ENCODE results near the gene TRAPPC3.

TRAPPC3 gene

DNA sequence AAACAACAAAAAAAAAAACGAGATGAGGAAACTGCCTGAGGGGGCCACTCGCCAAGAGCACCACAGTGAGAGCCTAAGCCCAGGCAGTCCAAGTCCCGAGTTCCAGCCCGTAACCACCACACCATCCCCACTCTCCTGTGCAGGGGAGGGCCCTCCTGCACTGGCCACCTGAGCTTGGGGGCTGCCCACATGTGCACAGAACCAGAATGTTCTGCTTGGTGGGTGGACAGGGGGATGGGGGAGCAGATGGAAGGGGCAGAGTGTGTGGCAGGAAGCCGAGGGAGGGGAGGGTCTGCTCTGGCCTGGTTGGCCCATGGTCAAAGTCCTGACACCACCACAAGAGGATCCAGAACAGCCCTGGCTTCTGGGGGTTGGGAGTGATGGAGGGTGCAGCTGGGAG lies 43.0 kb downstream of the TRAPPC3 start:
- DNase-seq = no peak

DNA sequence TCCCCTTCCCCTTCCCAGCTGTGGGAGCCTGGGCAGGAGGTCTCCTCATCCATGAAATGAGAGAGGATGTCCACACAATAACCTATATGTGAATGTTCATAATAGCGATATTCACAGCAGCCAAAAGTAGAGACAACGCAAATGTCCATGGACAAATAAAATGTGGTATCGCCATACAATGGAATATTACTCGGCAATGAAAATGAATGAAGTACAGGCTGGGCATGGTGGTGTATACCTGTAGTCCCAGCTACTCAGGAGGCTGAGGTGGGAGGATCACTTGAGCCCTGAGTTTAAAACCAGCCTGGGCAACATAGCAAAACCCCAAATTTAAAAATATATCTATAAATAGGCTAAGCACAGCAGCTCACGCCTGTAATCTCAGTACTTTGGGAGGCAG lies 47.7 kb downstream of the TRAPPC3 start:
- DNase-seq = no peak

DNA sequence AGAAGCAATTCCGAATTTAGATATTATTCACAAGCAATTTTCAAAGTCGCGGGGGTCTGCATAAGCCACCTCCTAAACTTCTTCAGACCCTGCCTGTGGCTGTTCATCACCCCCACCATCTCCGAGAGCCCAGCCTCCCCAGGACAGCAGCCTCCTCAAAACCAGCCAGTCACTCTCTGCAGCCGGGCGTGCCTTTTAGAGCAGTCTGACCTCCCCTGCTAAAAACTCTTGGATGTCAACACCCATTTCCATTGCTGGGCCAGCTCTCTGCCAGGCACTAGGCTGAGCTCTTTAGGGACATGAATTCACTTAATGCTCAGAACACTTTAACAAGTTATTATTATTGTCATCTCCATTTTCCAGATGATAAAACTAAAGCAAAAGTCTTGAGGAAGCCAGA lies 48.9 kb downstream of the TRAPPC3 start:
- DNase-seq = no peak

DNA sequence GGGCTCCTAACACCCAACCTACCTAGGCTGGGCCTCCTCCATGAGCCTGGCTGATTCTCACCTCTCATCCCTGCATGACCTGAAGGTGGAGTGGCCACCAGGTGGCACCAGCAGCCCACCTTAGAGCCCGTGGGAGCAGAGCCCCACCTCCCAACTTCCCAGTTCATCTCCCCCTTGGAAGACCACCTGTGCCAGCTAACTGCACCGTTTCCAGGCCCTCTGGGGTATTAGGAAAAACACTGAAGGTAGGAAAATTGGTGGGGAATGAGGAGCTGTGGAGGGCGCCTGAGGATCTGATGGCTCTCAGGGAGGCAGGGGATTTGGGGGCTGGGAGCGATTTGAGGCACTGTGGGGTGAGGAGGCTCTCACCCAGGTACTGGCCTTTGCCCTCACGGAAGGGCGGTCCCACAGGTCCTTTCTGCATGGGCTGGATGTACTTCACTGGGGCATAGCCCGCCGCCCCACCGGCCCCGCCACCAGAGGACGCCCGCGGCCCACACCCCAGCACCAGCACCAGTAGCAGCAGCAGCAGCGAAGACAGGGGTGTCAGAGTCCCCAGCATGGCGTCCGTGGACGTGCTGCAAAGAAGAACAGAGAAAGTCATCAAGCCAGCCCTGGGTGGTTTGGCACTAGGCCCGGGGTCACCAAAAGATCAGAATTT lies 49.5 kb downstream of the TRAPPC3 start:
- DNase-seq = peak in 51 of 58 donors; percentile 8 to 78 (median 37)

DNA sequence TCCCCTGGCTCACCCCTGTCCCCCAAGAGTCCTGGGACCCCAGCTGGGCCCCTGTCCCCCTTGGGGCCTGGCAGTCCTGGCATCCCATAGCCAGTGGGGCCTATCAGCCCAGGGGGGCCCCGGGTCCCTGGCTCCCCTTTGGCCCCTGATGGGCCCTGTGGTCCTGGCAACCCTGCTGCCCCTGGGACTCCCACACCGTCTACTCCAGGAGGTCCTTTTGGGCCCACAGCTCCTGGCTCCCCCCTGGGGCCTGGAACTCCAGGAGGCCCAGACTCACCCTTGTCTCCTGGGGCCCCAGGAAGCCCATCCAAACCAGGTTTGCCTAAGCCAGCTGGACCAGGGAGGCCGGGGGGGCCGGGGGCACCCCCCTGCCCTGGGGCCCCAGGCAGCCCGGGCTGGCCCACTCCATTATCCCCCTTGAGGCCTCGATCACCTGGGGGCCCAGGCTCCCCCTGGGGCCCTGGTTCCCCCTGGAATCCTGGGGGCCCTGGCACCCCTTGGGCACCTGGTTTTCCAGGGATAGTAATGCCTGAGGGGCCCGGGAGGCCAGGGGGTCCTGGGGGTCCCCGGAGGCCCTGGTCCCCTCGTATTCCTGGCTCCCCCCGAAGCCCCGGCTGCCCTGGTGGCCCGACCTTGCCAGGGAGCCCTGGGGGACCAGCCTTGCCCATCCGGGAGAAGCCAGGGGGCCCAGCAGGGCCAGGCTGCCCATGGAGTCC lies 50.5 kb downstream of the TRAPPC3 start:
- no peak for DNase-seq

DNA sequence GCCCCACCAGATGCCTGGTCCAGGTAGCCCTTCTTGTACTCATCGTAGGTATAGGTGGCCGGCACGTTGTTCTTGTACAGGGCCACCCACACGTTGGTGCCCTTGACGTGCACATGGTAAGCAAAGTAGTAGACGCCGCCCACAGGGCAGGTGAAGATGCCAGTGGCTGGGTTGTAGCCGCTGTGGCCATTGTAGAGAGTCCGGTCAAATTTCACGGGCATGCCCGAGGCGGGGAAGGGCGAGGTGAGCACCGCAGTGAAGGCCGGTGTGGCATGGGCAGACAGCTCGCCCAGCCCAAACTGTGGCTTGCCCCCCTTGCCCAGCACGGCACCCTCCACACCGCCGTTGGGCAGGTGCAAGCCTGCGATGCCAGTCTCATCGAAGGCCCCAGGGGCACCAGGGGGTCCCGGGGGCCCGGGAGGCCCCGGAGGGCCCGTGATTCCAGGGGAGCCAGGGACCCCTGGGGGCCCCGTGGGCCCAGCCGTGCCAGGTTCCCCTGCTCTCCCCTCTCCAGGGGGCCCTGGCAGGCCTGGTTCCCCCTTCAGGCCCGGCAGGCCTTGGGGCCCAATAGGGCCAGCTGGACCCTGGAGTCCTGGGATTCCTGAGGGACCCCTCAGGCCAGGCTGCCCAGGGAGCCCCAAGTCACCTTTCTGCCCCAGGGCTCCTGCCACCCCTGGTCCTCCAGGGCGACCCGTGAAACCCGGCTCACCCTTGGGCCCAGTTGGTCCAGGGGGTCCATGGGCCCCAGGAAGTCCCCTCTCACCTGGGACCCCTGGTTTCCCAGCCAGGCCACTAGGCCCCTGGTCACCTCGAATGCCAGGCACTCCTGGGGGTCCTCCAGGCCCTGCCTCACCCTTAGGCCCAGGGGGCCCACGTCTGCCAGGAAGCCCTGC lies 51.3 kb downstream of the TRAPPC3 start:
- DNase-seq = no peak

DNA sequence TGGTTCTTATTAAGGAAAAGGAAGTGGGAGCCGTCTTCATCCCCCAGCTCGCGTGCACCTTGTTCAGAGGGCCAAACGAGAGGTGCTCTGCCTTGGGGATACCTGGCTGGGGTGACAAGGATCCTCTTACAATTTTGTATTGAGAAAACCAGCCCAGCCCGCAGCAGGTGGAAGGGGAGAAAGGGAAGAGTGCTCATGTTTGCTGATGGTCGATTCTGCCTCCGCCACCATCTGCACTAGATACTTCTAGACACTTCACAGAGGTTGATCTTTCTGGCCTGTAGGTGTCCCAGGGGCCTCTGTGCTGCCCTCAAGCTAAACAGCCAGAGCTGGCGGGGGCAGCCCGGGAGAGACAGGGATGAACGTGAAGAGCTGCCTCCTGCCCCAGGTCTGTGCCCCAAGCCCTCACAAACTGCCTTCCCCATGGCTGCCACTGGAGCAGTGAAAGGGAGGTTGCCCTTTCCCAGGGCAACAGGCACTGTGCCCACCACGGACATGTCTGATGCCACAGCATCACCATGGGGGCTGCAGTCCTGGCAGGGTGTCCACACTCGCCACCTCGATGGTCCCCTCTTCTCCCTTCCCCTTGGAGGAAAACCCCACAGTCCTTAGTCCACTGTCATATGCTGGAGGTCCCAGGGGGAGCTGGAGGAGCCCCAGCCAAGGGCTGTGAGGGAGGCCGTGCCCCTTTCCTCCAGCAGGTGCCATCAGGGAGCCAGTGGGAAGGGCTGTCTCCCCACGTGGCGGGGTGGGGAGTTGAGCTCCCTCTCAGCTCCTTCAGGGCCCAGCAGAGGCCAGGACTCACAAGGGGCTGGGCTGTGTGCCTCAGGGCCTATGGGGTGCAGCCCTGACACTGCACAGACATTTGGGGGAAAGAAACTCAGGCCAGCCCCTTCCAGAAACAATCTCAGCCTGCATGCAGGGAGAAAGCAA lies 52.5 kb downstream of the TRAPPC3 start:
- DNase-seq = no peak

DNA sequence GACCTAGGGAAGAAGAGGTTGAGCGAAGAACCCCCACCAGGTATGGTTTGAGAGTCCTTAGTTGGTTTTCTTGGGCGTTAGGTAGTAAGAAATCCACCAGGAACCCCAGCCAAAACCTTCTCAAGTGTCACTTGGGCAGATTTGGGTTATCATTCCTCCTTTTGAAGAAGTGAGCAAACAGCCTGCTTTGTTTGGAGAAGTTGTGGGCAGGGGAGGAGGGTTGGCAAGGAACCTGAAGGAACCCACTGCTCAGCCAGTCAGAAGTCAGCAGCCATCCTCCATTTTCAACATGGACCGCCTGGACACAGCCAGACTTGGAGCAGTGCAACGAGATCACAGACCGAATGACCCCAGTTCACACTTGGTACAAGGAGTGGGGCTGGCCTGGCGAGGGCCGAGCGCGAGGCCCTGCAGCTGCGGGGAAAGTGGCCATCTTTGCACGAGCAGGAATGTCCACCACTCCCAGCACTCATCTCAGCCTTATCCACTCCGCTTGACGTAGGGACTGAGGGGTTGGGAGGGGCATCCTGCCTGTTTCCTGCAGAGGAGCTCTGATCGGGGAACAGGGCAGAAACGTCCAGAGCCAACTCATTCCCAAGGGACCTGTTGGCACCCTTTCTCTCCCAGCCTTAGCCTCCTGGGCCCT lies 53.4 kb downstream of the TRAPPC3 start:
- no peak for DNase-seq

DNA sequence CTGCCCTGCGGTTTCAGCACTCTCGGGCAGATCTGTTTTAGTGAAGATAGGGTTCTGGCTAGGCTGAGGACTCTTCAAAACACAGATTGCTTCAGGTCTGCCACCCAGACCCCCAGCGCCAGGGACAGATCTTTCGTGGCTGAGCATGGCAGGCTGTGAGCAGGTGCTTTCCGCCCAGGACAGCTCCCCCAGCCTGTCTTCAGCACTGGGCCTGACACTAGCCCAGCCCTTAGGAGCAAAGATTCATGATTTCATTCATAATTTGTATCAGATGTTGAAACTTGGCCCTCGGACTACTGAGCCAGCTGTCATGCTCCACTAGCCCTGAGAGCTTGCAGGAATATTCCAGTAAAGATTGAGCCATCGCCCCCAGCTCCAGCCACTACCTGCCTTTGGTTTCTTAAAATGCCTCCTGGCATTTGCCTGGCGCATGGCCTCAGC lies 54.6 kb downstream of the TRAPPC3 start:
- peak in 1 of 58 donors; percentile 31 for DNase-seq

DNA sequence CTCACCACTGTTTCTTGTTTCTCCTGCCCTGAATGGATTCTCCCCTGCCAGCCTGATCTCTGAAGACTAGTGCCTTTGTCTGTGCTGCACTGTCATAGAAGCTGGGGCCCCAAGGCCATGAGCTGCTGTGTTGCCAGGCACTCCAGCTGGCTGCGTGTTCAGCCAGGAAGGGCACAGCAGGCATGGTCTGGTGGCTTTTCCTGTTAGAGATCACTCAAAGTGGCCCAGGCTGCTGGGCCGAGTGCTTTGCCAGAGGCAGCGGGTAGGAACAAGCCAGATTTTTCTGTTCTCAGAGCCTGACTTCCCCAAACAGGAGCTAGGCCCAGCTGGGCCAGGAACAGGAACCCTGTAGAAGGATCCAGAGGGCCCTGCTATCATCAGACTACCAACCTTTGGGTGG lies 55.4 kb downstream of the TRAPPC3 start:
- DNase-seq = peak in 57 of 58 donors; percentile 15 to 94 (median 75)

DNA sequence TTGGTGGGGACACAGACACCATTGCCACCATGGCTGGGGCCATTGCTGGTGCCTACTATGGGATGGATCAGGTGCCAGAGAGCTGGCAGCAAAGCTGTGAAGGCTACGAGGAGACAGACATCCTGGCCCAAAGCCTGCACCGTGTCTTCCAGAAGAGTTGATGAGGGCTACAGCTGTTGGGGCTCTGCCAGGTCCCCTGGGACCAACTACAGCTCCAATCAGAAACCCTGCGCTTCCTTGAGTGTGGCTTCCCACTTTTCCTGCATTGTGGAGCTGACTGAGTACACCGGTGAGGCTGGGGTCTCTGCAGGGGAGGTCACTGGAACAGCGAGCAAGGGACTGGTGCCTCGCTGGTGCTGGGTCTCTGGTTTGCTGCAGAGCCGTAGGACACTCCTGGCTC lies 56.1 kb downstream of the TRAPPC3 start:
- DNase-seq = peak in 4 of 58 donors; percentile 38 to 70 (median 53)

DNA sequence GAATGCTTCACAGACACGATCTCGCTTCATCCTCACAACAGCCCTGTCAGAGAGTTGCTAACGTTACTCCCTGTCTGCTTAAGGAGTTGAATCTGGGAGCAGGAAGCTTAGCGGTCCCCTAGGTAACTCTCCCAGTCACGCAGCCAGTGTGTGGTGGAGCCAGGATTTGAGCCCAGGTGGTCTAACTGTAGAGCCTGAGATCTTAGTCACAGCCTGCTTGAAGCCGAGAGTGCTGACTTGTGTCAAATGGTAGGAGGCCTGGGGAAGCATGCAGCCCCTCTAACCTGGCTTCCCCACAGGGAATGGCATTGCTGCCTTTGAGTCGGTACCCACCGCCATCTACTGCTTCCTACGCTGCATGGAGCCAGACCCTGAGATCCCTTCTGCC lies 56.5 kb downstream of the TRAPPC3 start:
- DNase-seq = no peak

DNA sequence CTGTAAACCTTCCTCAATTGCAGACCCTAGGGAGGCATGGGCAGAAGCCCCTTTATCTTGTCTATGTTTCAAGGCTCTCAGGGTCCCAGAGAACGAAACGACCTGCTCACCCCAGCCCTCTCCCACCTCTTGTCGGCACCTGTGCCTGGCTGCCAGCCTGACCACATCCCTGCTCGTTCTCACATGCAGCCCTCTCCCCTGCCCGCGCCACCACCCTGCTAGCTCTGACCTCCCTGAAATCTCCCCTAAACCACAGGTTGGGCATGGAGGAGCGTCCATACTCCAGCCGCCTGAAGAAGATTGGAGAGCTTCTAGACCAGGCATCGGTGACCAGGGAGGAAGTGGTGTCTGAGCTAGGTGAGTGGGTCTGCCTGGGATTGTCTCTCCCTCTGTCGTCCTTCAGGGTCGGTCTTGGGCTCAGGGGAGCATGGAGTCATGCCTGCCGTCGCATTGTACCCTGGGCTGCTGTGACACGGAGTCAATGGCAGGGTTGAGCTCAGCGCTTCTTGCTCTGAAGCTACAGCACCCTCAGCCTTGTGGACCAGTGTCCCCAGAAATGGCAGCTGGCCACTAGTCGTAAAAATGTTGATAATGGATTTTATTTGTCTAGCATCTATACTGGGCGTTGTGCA lies 57.0 kb downstream of the TRAPPC3 start:
- no peak for DNase-seq

DNA sequence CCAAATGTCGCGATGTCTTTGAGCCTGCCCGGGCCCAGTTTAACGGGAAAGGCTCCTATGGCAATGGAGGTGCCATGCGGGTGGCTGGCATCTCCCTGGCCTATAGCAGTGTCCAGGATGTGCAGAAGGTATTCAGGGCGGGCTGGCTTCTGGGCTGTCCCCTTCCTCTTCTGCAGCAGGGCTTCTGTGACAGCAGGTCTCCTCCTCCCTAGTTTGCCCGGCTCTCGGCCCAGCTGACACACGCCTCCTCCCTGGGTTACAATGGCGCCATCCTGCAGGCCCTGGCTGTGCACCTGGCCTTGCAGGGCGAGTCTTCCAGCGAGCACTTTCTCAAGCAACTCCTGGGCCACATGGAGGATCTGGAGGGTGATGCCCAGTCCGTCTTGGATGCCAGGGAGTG lies 57.6 kb downstream of the TRAPPC3 start:
- no peak for DNase-seq

DNA sequence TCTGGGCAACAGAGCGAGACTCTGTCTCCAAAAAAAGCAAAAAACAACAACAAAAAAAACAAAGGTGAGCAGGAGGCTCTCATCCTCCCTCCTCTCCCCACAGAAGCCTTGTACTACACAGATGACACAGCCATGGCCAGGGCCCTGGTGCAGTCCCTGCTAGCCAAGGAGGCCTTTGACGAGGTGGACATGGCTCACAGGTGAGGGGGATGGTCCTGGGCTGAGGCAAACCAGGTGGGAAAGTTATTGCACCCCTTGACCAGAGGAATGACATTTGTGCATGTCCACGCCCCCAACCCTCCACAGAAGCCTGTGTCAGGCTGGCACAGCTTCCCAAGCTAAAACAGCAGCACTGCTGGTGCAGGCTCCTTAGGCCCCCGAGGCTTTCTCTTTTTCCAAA lies 58.1 kb downstream of the TRAPPC3 start:
- DNase-seq = no peak

DNA sequence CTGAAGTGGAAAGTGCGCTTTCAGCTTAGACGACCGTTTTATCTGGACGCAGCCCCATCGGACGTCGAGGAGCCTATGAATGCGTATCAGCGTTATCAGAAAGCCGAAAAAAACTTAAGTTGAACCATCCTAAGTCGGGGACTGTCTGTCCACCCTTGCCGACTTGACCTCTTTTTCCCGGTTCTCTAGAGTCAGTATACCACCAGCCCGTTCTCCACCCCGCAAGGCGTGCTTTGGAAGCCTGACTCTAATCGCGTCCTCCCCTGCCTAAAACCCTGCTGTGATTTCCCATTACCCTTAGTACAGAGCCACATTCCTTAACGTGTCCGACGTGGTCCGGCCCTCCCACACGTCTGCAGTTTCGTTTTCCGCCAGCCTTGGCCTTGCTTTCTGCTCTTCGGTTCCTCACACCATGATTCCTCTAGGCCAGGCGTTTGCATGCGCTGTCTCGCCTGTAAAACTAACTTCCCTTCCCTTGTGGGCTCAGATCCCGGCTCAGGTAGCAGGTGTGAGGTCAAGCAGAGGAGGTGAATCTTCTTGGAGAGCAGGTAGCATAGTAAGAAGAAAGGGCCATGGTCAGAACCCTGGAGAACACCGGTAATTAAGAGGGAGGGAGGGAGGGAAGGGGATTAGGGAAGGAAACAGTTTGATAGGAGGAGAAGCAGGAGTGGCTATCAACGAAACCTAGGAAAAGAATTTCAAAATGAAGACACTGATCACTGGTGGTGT lies 59.7 kb downstream of the TRAPPC3 start:
- no peak for DNase-seq

DNA sequence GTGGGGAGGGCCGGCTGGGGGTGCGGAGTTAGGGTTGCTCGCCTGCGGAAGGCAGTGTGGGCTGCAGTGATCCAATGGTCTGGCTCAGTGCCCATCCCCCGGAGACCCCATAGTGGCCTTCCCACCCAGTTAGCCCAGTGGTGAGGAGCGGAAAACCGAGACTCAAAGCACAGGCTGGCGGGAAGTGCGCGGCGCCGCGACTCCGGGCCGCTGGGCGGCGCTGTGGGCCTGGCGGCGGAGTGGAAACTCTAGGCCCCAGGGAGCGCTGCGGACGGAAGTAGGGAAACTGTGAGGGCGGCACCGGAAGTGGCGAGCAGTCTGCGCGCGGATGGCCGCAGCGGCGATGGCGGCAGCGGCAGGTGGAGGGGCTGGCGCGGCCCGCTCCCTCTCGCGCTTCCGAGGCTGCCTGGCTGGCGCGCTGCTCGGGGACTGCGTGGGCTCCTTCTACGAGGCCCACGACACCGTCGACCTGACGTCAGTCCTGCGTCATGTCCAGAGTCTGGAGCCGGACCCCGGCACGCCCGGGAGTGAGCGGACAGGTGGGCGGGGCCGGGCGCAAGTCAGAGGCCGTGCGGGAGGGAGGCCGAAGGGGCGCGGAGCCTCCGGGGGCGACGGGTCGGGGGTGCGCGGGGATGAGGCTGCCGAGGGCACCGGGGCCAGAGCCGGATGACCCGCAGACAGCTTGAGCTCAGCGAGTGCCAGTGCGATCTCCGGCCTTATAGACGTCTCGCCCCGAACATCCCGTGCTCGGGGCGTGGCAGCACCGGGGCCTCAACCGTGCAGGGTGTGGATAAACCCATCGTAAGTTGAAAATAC lies 60.5 kb downstream of the TRAPPC3 start, which contains the start of gene ADPRS:
Gene ADPRS, plus strand, starts transcription at position 316 of the 816 bp plus-strand sequence. Its CDS starts 13 bp downstream, at position 329.
- DNase-seq = peak in 57 of 58 donors; percentile 49 to 93 (median 79)

DNA sequence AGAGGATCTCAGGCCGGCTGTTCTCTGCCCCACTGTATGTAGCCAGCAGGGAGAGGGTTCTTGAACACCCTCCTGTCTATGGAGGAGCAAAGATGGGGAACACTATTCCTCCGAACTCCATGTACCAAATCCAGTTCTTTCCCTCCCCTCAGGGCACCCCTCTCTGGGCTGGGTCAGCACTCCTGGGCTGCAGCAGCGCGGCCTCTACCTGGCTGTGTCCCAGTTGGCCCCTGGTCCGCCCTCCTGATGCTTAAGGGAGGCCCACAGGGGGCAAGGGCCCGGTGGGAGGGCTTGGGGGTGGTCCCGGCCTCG lies 61.1 kb downstream of the TRAPPC3 start:
- DNase-seq = no peak
